Measurements from ENCODE around the gene ERBB4.

The ERBB4 gene

DNA sequence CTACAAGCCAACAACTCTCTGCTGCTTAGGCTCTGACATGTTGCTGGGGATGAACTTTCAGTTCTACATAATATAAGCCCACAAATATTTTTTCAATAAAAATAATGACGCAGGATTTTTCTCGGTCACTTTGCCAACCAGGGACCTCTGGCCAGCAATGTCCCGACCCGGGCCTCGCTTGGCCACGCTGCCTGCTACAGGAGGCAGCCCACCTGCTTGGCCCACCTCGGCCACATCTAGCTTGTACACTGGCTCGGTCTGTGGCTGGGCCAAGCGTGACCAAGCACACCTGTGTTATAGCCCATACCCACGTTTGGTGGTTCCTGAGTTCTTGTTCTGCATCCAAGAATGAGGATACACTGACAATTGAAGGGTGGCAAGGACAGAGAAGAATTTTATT lies 1208.7 kb downstream of the ERBB4 start:
- no peak for DNase-seq (ENCODE audit: low read depth)

GRCh38 chr2:211329421-211329820 lies 1209.2 kb downstream of the ERBB4 start:
- DNase-seq (ENCODE audit: low read depth): no peak

DNA sequence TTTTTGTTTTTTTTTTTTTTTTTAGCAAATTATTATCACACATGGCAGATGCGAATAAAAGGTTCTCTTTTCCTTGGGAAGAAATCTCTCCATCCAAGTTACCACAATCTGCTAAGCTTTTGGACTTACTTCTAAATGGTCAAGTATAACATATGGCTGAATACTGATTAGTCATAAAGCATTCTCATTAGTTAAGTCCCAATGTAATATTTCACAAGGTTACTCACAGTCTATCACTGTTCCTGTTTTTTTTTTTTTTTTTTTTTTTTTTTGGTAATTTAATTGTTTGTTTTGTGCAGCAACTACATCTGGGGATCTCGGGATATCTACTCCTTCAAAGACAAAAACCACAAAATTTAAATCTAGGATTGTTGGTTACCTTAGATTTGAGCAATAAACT lies 1210.5 kb downstream of the ERBB4 start:
- DNase-seq (ENCODE audit: low read depth): no peak

Measured in iris pigment epithelial cell (primary cell).